GM19025 (cell line): Measurements from ENCODE around the gene BPTF.
"Not testable (repeated sequence)": the region's sequence is repeated elsewhere in the genome, so short reads cannot be mapped to it uniquely, and the experiment has no call there.

Experiments used
- ATAC-seq: cut with Tn5 transposase; IDR thresholded peaks from one replicate; pipeline ENCODE4 v1.9.1; 2021; ENCODE audit warnings: mild to moderate bottlenecking, low read depth, moderate library complexity; ENCODE audit not compliant: unreplicated experiment

BPTF gene

GRCh38 chr17:67962156-67962555 lies 136.9 kb downstream of the BPTF start:
- not testable (repeated sequence) for ATAC-seq

- peak; percentile 46 for ATAC-seq
These were observed 137.9 kb downstream of the BPTF start for GRCh38 chr17:67963145-67963572.

GRCh38 chr17:67970783-67971182 lies 145.5 kb downstream of the BPTF start:
- ATAC-seq: no peak

GRCh38 chr17:67974185-67974584 lies 148.9 kb downstream of the BPTF start:
- ATAC-seq: no peak

GRCh38 chr17:67974598-67975066 lies 149.3 kb downstream of the BPTF start:
- no peak for ATAC-seq

GRCh38 chr17:67976306-67976705 lies 151.0 kb downstream of the BPTF start:
- not testable (repeated sequence) for ATAC-seq

- no peak for ATAC-seq
These were observed 155.2 kb downstream of the BPTF start for GRCh38 chr17:67980456-67980855.

GRCh38 chr17:67980883-67981282 lies 155.6 kb downstream of the BPTF start:
- not testable (repeated sequence) for ATAC-seq

- no peak for ATAC-seq
These were observed 156.8 kb downstream of the BPTF start for GRCh38 chr17:67982034-67982640.

- ATAC-seq: no peak
These were observed 157.5 kb downstream of the BPTF start for GRCh38 chr17:67982686-67983382.

- ATAC-seq: no peak
These were observed 158.0 kb downstream of the BPTF start for GRCh38 chr17:67983383-67983688.

- no peak for ATAC-seq
These were observed 165.6 kb downstream of the BPTF start for GRCh38 chr17:67990909-67991308.

- no peak for ATAC-seq
These were observed 167.3 kb downstream of the BPTF start for GRCh38 chr17:67992548-67993152.

- ATAC-seq: peak; percentile 70
These were observed 168.1 kb downstream of the BPTF start for GRCh38 chr17:67993153-67993997.

GRCh38 chr17:67993998-67994361 lies 168.7 kb downstream of the BPTF start:
- no peak for ATAC-seq

- ATAC-seq: no peak
These were observed 169.7 kb downstream of the BPTF start for GRCh38 chr17:67994817-67995569.

- ATAC-seq: no peak
These were observed 170.4 kb downstream of the BPTF start for GRCh38 chr17:67995570-67996263.

- ATAC-seq: not testable (repeated sequence)
These were observed 171.2 kb downstream of the BPTF start, which contains the start of gene C17orf58 for GRCh38 chr17:67996301-67997171. Gene C17orf58 (minus strand): TSS chr17:67996469. CDS start chr17:67996198, 271 bp downstream.

- no peak for ATAC-seq
These were observed 173.2 kb downstream of the BPTF start for GRCh38 chr17:67998466-67998865.
